GM12874 (cell line): ENCODE data around the gene KIF26A.

Source experiments
- TF ChIP-seq, protein P1 (sequence below): IDR thresholded peaks from 2 replicates; pipeline ENCODE4 v1.5.1; 2011; ENCODE audit warnings: low read depth, mild to moderate bottlenecking, control low read depth, low read length, moderate library complexity; ENCODE audit not compliant: insufficient read depth

The KIF26A gene

DNA sequence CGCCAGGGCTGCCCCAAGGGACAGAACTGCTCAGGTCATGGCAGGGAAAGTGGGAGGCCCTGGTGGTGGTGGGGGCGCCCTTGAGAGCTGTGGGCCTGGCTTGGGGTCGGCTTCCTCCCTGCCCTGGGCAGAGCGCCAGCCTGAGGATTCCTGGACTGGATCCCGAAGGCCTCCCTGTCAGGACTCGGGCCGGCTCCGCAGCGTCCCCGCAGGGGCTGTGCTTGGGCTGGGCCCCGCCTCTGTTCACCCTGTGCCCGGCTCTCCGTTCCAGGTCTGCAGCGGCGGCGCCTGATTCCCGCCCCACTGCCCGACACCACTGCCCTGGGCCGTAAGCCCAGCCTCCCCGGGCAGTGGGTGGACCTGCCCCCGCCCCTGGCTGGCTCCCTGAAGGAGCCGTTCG lies 39.9 kb downstream of the KIF26A start:
- TF ChIP-seq, protein P1, sequence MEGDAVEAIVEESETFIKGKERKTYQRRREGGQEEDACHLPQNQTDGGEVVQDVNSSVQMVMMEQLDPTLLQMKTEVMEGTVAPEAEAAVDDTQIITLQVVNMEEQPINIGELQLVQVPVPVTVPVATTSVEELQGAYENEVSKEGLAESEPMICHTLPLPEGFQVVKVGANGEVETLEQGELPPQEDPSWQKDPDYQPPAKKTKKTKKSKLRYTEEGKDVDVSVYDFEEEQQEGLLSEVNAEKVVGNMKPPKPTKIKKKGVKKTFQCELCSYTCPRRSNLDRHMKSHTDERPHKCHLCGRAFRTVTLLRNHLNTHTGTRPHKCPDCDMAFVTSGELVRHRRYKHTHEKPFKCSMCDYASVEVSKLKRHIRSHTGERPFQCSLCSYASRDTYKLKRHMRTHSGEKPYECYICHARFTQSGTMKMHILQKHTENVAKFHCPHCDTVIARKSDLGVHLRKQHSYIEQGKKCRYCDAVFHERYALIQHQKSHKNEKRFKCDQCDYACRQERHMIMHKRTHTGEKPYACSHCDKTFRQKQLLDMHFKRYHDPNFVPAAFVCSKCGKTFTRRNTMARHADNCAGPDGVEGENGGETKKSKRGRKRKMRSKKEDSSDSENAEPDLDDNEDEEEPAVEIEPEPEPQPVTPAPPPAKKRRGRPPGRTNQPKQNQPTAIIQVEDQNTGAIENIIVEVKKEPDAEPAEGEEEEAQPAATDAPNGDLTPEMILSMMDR, result no peak

DNA sequence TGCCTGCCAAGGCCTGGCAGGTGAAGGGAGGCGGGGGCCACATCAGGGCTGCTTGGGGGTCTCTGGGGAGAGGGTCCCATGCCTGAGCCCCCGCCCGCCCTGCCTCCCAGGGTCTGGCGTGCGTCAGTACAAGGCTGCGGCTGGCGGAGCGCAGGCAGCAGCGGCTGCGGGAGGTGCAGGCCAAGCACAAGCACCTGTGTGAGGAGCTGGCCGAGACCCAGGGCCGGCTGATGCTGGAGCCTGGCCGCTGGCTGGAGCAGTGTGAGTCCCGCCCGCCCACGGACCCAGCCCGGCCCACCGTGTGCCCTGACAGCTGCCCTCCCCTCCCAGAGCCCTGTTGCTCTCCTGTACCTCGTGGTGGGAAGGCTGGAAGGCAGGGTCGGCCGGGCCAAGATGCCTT lies 40.7 kb downstream of the KIF26A start:
- TF ChIP-seq, protein P1, result no peak

GRCh38 chr14:104179564-104180129 lies 41.3 kb downstream of the KIF26A start:
- TF ChIP-seq, protein P1, result no peak

DNA sequence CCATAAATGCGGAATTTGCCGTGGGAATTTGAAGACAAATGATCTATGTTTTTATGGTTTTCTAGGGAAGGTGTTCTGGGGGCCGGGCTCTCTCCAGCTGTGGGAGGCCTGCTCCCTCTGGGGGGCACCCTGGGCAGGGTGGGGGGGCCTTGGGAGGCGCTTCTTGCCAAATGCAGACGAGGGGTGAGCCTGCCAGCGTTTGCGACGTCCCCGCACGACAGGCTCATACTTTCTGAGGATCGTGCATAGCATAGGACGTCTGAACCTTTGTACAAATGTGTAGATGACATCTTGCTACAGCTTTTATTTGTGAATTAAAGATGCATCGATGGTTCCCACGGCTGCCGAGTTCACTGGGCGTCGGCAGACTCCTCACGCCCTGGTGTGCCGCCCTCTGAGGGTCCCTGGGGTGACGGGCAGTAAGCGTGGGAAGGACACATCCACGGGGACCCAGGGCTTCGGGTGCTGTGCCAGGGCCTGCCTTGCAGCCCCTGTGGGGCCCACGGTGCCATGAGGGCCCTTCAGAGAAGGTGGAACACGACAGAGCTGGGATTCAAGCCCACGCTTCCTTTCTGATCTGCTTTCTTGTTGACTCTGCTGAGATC lies 42.3 kb downstream of the KIF26A start:
- TF ChIP-seq, protein P1, result no peak

DNA sequence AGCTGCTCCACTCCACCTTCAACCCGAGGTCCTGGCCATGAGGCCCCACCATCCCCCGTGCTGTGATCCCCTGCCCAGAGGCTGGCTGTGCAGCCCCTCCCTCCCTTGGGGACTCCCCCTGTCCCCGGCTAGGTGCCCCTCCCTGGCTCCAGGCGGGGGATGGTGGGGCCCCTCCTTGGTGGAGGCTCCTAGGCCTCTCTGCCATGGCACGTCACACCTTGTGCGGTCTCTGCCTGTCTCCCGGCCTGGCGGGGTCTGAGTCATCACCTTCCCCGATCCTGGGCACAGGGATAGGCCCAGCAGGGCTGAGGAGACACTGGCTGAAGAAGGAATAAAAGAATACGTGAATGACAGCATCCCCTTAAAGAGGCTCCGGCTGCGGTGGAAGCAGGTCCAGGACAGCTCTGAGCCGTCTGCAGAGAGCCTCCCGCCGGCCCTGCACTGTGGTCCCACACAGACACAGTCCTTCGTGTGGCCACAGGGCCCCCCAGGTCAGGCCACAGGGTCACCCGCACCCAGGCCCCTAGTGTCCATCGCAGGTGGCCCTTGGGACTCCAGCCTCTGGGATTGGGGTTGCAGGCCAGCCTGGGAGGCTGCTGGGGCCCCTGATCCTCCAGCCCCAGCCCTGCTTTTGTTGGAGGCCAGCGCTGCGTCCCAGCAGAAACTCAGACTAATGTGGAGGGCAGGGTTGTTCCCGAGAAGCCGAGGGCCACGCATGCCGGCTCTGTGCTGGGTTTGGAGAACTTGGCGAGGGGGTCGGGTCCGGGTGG lies 43.6 kb downstream of the KIF26A start:
- TF ChIP-seq, protein P1, result no peak

- TF ChIP-seq, protein P1, result no peak
Observed at GRCh38 chr14:104182857-104183425, 44.6 kb downstream of the KIF26A start.

DNA sequence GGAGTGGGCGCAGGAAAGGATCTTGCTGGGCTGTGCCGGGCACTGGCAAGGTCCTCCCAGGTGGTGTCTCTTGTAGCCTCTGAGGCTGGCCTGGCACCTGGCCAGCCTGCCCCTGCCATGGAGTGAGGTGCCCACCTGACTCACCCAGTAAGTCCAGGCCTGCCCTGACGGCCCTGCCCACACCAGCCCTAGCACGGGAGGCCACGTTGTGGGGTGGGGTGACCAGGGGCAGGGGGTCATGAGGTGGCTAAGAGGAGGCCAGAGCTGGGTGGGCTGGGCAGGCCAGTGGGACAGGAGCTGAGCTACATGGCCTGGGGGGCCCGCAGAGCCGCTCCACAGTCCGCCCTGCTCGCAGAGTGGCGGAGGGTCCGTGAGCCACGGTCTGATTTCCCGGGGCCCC lies 45.4 kb downstream of the KIF26A start:
- TF ChIP-seq, protein P1, result no peak
